Spleen (tissue), 11 donors: ENCODE measurements around the gene PCLO. TPM values are rescaled to one million over a fixed set of nuclear protein-coding genes. Genes with fewer than 3 reads are reported as not detected.

Source experiments
- DNase-seq: peaks from one replicate; pipeline ENCODE4 v3.0.0-alpha.2; 2020
- H3K27ac ChIP-seq, 8 donors: fragments of 200-600 bp; sonication (generic) in 7 of 8; 1 replicate in 4 of 8; 2 replicates in 4 of 8; pipeline versions ENCODE4 v1.5.0 to v1.8.0; 2016 to 2021; ENCODE audit warnings: inconsistent platforms in 4 of 8, mild to moderate bottlenecking in 4 of 8, moderate library complexity in 1 of 8
- H3K27me3 ChIP-seq, 7 donors: fragments of 200-600 bp; sonication (generic) in 6 of 7; replicated peaks in 1 of 7; 1 replicate in 4 of 7; 2 replicates in 3 of 7; pipeline versions ENCODE4 v1.5.0 to v1.8.0; 2016 to 2021; ENCODE audit warnings: inconsistent platforms in 3 of 7, mild to moderate bottlenecking in 1 of 7
- H3K36me3 ChIP-seq, 6 donors: fragments of 200-600 bp; sonication (generic) in 5 of 6; 1 replicate in 4 of 6; 2 replicates in 2 of 6; pipeline versions ENCODE4 v1.5.0 to v1.8.0; 2016 to 2021; ENCODE audit warnings: inconsistent platforms in 2 of 6
- H3K4me1 ChIP-seq, 6 donors: fragments of 200-600 bp; sonication (generic) in 5 of 6; 1 replicate in 3 of 6; 2 replicates in 3 of 6; pipeline versions ENCODE4 v1.5.0 to v1.8.0; 2016 to 2021; ENCODE audit warnings: inconsistent platforms in 3 of 6
- H3K4me3 ChIP-seq, 8 donors: fragments of 200-600 bp; sonication (generic) in 7 of 8; 1 replicate in 4 of 8; 2 replicates in 4 of 8; pipeline versions ENCODE4 v1.5.0 to v1.8.0; 2016 to 2021; ENCODE audit warnings: inconsistent platforms in 4 of 8, mild to moderate bottlenecking in 4 of 8, moderate library complexity in 2 of 8
- H3K9me3 ChIP-seq, 8 donors: fragments of 200-600 bp; sonication (generic) in 7 of 8; 1 replicate in 4 of 8; 2 replicates in 4 of 8; pipeline versions ENCODE4 v1.5.0 to v1.8.0; 2016 to 2021; ENCODE audit warnings: inconsistent platforms in 4 of 8
- POLR2A ChIP-seq, 3 donors: fragments of 450-650 bp; IDR thresholded peaks; one replicate each; pipeline ENCODE4 v1.5.1; 2017; ENCODE audit warnings: antibody characterized with exemption in 3 of 3, mild to moderate bottlenecking in 1 of 3
- POLR2AphosphoS5 ChIP-seq, 3 donors: sonication (generic); formaldehyde crosslinking; IDR thresholded peaks; one replicate each; pipeline ENCODE4 v1.5.1; 2017; ENCODE audit warnings: antibody characterized with exemption in 3 of 3
- WGBS, 5 donors: extraction: QIAGEN DNeasy Blood & Tissue Kit in 3 of 5; methylation state at CpG; one replicate each; pipeline versions ENCODE4 v1.1.5 to v1.1.7; 2013 to 2018; 5-methylcytosine and 5-hydroxymethylcytosine counted together
- intact Hi-C: fragments of 100-400 bp; cut with DNase I; formaldehyde crosslinking; loops from one replicate; pipeline ENCODE4 v1.15.0; 2023; ENCODE audit warnings: low total_unique reads
- polyA plus RNA-seq, 3 donors: library from polyadenylated mRNA; stranded (reverse); fragments of 200-250 nt; gene quantifications; one replicate each; pipeline ENCODE4 v1.2.1, GENCODE V29; 2013
- total RNA-seq, 7 donors: library from RNA; depleted of rRNA in 3 of 7; stranded (reverse); fragments of >200 nt in 3 of 7; fragmentation: NEBNext Ultra II Directional in 4 of 7; extraction: Animal tissue kit (Norgen Biotek cat#: 25700) in 4 of 7; gene quantifications; one replicate each; pipeline versions ENCODE4 v1.1.0 to v1.2.1, GENCODE V29; 2016 to 2021
- TF ChIP-seq, protein P1 (sequence below), 11 experiments: fragments of 200-600 bp in 7 of 11; fragments of 450-650 bp in 4 of 11; sonication (generic) in 4 of 11; IDR thresholded peaks in 8 of 11; conservative IDR thresholded peaks in 3 of 11; 1 replicate in 7 of 11; 2 replicates in 4 of 11; pipeline versions ENCODE4 v1.4.0 to v1.8.0; 2016 to 2021; ENCODE audit warnings: antibody characterized with exemption in 11 of 11, inconsistent platforms in 4 of 11, mild to moderate bottlenecking in 1 of 11
- donor health status: healthy with polysubstance abuse.
- donor health status: DM: no; HTN: no; CAD: no; lungs with moderate emphysema.
- donor health status: DM: no; HTN: no; CAD: no.
- donor health status: Bipolar disorder and iron deficiency.
- donor health status: healthy.
- donor health status: DM: no; HTN: no; CAD: no.
- donor health status: DM: yes; HTN: yes; CAD: no.

The PCLO gene
- total and polyA plus RNA-seq, 10 donors, result 0.05 to 9.9 (median 1.8) TPM

DNA sequence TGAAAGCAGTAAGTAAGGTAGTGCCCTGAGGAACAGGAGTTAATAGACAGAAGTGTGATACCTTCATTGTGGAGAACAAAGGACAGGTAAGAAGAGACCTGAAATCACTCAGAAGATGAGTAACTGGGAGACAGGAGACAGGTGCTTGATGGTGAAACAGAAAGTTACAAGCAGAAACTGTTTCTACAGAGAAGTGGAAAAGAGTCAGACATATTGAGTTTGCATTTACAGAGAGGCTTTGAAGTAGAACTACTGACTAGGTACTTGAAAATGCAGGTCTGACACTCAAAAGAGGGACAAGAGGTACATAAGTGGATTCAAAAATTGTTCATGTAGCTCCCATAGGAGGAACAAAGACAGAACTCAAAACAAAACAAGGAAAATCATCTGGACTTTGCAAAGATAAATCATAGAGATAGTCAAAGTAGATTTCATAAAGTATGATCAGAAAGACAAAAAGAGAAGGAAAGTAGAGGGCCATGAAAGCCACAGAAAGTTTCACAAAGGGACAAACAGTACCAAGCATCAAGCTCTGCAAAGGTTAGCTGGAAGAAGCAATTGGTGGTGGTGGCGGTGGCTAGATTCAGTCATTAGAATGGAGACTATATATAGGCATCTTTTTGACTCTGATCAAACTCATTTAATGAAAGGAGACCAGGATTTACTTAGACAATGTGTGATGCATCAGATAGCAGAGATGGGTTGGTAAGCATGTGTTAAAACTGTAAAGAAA is 198.4 kb downstream of the PCLO start:
- no peak for DNase-seq
- TF ChIP-seq POLR2AphosphoS5 (IDR thresholded peaks at IDR 0.05), result no peak
- no peak for TF ChIP-seq POLR2A (IDR thresholded peaks at IDR 0.05)
- no peak overlapping the region for H3K27ac ChIP-seq
- peaks cover 0 to 6% (median 0%) of the 10 kb centered on the region in 8 donors for H3K9me3 ChIP-seq
- no peak overlapping the region for H3K4me3 ChIP-seq
- H3K36me3 ChIP-seq, result no peaks in the 10 kb centered on the region
- H3K27me3 ChIP-seq, result no peaks in the 10 kb centered on the region
- H3K4me1 ChIP-seq, result no peaks in the 10 kb centered on the region
- 81 to 88% (median 85%) methylated on average over 1 of the region's 1 CpG for WGBS, 5 donors
- intact Hi-C loops, result no loop called here

DNA sequence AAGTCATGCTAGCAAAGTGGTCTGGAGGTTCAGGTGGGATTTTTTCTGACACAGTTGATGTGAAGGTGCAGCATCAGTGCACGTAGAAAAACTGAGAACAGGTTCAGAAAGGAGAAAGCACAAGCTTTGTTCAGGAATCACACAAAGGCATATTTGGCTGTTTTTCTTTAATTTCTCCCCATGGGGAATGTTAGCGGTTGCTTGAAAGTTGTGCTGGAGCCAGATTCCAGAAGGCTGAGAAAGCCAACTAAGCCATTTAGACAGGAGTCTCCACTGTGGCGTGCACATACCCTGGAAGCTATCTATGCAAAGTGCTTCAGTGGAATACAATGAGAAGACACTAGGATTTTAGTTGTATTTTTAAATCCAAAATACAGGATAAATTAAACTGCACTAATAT is 201.4 kb downstream of the PCLO start:
- H3K4me1 ChIP-seq, result no peaks in the 10 kb centered on the region
- no peaks in the 10 kb centered on the region for H3K36me3 ChIP-seq
- H3K4me3 ChIP-seq, result no peak overlapping the region
- 88 to 92% (median 89%) methylated on average over 3 of the region's 3 CpGs for WGBS, 5 donors
- H3K9me3 ChIP-seq, result peaks cover 0 to 9% (median 3%) of the 10 kb centered on the region in 8 donors
- TF ChIP-seq, protein P1, sequence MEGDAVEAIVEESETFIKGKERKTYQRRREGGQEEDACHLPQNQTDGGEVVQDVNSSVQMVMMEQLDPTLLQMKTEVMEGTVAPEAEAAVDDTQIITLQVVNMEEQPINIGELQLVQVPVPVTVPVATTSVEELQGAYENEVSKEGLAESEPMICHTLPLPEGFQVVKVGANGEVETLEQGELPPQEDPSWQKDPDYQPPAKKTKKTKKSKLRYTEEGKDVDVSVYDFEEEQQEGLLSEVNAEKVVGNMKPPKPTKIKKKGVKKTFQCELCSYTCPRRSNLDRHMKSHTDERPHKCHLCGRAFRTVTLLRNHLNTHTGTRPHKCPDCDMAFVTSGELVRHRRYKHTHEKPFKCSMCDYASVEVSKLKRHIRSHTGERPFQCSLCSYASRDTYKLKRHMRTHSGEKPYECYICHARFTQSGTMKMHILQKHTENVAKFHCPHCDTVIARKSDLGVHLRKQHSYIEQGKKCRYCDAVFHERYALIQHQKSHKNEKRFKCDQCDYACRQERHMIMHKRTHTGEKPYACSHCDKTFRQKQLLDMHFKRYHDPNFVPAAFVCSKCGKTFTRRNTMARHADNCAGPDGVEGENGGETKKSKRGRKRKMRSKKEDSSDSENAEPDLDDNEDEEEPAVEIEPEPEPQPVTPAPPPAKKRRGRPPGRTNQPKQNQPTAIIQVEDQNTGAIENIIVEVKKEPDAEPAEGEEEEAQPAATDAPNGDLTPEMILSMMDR (IDR thresholded peaks at IDR 0.05 in 8 of 11, conservative IDR thresholded peaks at IDR 0.05 in 3 of 11), result no peak
- no peak for TF ChIP-seq POLR2AphosphoS5 (IDR thresholded peaks at IDR 0.05)
- TF ChIP-seq POLR2A (IDR thresholded peaks at IDR 0.05), result no peak
- no peak for DNase-seq
- no peaks in the 10 kb centered on the region for H3K27me3 ChIP-seq
- intact Hi-C loops, result no loop called here
- H3K27ac ChIP-seq, result no peak overlapping the region

DNA sequence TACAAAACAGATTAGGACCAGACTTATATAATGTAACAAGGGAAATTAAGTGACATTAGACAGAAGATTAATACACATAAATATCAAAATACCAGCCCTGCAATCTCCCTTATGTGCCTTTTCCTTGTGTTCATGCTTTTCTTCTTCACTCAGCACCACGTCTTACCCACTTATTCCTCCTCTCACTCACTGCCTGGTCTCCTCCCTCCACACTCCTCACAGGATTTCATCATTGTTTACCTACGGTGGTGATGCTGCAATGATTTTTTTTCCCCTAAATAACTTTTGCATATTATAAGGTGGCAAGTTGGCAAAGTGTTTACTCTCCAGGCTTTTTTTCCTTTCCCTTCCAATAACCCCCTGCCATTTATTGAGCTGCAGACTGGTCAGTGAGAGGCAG is 203.2 kb downstream of the PCLO start:
- no peak for DNase-seq
- H3K27me3 ChIP-seq, result no peaks in the 10 kb centered on the region
- no peaks in the 10 kb centered on the region for H3K4me1 ChIP-seq
- no peak overlapping the region for H3K27ac ChIP-seq
- TF ChIP-seq POLR2AphosphoS5 (IDR thresholded peaks at IDR 0.05) (no peak), POLR2A (IDR thresholded peaks at IDR 0.05) (no peak)
- TF ChIP-seq, protein P1 (IDR thresholded peaks at IDR 0.05 in 8 of 11, conservative IDR thresholded peaks at IDR 0.05 in 3 of 11), result no peak
- H3K36me3 ChIP-seq, result no peaks in the 10 kb centered on the region
- H3K4me3 ChIP-seq, result no peak overlapping the region
- H3K9me3 ChIP-seq, result peaks cover 0 to 17% (median 4%) of the 10 kb centered on the region in 8 donors
- 69 to 79% (median 73%) methylated on average over 2 of the region's 2 CpGs for WGBS, 5 donors
- intact Hi-C loops, result no loop called here

DNA sequence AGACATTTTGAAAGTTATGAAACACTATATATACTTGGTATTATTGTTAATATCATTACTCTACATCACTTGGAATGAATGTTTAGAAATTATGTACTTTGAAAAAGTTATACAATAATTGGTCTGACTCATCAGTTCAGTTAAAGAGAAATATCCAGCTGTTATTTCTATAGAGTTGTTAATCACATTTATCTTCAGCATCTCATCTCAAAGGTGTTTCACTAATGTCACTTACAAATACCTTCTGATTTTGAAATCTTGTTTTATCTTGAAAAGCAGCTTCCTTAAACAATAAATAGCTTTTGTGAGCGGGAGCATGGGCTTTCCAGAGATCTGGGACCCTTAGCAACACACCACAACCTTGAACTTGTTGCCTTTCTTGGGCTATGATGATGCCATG is 205.2 kb downstream of the PCLO start:
- Histone ChIP-seq H3K9me3 (peaks cover 0 to 25% (median 10%) of the 10 kb centered on the region in 8 donors), H3K4me1 (no peaks in the 10 kb centered on the region), H3K36me3 (no peaks in the 10 kb centered on the region), H3K27ac (no peak overlapping the region), H3K27me3 (no peaks in the 10 kb centered on the region), H3K4me3 (no peak overlapping the region)
- DNase-seq, result no peak
- intact Hi-C loops, result no loop called here
- TF ChIP-seq, protein P1 (IDR thresholded peaks at IDR 0.05 in 8 of 11, conservative IDR thresholded peaks at IDR 0.05 in 3 of 11), result no peak
- TF ChIP-seq POLR2AphosphoS5 (IDR thresholded peaks at IDR 0.05) (no peak), POLR2A (IDR thresholded peaks at IDR 0.05) (no peak)
- 55 to 60% (median 59%) methylated on average over 1 of the region's 1 CpG for WGBS, 5 donors
